ENCODE measurements around the gene TMEM200A.
"Not testable (repeated sequence)": the region's sequence is repeated elsewhere in the genome, so short reads cannot be mapped to it uniquely, and the experiment has no call there.

TMEM200A gene

DNA sequence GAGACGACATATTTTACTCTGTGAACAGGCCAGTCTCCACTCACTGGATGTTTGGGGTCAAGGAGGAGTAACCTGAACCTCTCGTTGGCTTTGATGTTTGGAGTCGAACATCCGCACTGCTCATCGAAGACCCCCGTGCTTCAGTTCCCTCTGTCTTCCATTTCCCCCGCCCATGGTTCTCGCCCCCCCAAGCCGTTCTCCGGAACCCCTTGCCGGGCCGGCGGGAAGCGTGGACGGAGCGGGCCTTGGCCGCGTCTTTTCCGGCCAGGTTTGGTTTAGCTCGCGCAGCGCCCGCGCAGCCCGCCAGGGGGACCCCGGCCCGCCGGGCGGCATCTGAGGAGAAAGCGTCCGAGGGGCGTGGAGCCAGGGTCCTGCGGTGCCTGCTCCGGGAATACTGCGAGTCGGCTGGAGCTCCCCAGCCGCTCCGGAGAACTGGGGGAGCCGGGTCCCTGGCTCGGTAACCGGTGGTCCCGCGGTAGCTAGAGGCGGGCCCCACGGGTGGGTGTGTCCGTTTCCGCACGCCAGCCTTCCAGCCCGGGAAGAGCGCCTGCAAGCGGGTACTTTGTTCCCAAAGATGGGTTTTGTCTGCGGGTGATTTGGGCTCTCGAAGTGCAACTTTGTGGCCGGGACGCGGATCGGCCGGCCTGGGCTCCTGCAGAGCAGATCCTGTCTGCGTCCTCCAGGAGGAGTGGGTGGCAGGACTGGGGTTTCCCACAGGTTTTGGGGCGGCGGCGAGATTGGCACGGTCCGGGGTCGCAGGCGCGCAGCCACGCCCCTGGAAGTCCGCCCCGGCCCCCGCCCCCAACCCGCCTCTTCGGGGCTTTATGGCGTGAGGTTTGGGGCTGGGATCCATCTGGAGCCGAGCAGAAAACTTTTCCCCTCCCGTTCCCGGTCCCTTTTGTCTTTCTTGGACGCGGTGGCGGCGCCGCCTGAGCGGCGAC, at the start of gene TMEM200A:
TSS of gene TMEM200A (plus strand) at position 852 of the 941 bp plus-strand sequence. CDS start 74,406 bp downstream, outside the sequence.
- DNase-seq (ENCODE audit: low read depth in 2 of 2) = peak in 1 of 2 donors; percentile 34

DNA sequence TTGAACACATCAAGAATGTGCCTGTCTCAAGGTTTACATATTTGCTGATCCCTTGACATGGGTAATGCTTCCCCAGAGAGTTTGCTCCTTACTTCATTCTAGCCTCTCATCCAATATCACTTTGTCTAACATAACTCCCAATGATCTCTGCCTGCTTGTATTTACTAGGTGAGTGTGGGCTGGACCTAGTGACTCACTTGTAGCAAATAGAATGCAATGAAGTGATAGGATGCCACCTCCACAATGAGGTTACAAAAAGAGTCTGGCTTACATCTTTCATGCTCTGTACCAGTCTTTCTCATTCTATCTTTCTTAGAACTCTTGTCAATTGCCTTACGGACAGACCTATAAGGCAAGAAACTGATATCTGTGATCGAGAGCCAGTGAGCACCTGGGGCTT, 44.9 kb upstream of the TMEM200A start:
- no peak for DNase-seq (ENCODE audit: low read depth in 2 of 2)

DNA sequence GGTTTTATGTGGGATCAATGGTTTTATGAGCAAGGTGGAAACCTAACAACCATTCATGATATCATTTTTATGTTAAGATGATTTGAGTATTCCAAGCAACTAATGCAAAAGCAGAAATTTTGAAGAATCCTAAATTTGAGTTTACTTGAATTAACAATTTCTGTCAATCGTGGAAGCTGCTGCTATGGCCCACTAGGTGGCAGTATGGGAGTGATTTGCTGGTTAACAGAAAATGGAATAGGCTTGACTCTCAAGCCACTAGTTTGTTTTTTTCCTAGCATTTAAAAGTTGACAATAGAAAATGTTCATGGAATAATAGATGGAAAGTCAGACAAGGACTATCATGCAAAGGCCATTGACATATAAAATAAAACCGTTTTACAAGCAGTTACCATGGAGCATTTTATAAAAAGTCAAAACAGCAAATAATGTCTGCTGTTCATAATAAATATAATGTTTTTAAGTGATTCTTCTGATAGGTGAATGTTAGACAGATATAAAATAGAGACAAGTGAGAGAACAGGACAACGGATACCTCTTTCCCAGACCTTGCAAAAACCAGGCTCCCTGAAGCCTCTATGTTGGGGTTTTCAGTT, 43.0 kb upstream of the TMEM200A start:
- DNase-seq (ENCODE audit: low read depth in 2 of 2) = peak; percentile 15 to 16

DNA sequence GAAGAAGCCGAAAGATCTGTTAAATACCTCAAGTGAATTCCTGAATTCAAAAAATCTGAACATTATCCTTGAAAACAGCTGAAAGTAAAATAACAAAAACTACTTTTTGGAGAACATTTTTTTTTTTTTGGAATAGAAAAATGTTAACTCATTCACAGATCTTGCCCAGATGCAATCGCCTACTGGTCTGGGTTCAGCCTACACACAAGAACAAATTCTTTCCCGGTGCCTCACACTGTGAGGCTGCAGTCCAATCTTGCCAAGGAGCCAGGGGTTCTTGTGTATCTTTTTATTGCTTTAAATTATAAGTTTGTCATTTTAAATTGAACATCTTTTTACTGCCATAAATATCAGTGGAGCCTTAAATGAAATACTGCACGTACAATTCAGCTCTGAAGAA, 41.2 kb upstream of the TMEM200A start:
- no peak for DNase-seq (ENCODE audit: low read depth in 2 of 2)

DNA sequence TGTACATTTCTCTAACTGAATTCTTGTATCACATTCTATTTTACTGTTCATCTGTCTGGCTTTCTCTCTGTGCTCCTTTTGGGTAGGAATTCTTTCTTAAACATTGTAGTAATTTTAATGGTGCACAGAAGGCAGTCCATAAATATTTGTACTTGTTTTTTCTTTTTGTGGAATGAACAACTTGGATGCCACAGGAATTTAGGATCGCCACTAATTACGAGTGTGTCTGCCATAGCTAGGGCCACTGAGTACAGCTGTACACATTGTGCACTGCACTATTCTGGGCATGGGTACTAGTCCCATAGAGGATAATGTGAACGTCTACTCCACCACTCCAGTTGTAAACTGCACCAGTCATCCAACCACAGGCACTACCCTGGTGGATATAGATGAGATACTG, 39.3 kb upstream of the TMEM200A start:
- no peak for DNase-seq (ENCODE audit: low read depth in 2 of 2)

DNA sequence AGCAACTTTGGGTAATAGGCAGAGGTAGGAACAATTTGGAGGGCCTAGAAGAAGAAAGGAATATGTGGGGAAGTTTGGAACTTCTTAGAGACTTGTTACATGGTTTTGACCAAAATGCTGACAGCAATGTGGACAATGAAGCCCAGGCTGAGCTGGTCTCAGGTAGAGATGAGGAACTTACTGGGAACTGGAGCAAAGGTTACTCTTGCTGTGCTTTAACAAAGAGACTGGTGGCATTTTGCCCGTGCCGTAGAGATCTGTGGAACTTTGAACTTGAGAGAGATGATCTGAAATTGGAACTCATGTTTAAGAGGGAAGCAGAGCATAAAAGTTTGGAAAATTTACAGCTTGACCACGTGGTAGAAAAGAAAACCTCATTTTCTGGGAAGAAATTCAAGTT, 28.3 kb upstream of the TMEM200A start:
- no peak for DNase-seq (ENCODE audit: low read depth in 2 of 2)

DNA sequence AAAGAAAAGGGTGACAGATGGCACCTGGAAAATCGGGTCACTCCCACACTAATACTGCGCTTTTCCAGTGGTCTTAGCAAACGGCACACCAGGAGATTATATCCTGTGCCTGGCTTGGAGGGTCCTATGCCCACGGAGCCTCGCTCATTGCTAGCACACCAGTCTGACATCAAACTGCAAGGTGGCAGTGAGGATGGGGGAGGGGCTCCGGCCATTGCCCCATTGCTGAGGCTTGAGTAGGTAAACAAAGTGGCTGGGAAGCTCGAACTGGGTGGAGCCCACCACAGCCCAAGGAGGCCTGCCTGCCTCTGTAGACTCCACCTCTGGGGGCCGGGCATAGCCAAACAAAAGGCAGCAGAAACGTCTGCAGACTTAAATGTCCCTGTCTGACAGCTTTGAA, 19.5 kb upstream of the TMEM200A start:
- not testable (repeated sequence) for DNase-seq (ENCODE audit: low read depth in 2 of 2)

DNA sequence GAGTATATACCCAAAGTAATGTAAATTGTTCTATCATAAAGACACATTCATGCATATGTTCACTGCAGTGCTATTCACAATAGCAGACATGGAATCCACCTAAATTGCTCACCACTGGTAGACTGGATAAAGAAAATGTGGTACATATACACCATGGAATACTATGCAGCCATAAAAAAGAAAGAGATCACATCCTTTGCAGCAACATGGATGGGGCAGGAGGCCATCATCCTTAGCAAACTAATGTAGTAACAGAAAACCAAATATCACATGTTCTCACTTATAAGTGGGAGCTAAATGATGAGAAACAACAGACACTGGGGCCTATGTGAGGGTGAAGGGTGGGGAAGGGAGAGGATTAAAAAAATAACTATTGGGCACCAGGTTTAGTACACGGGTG, 11.5 kb upstream of the TMEM200A start:
- DNase-seq (ENCODE audit: low read depth in 2 of 2) = no peak

DNA sequence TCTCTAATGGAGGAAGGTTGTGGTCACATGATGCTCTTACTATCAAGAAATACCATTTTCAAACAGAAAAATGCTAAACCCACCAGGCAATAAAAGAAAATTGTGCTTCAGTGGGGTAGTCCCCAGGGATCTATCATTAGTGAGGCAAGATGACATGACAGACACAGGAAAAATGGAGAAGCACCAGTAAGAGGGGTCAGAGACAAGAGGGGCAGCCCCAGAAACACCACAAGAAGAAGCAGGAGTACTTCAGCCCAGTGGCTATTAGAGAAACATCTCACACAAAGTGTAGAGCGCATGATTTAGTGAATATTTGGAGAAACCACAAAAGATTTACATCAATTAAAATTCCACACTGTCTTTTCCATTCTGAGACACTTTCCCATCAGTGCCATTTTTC, 10.2 kb upstream of the TMEM200A start:
- no peak for DNase-seq (ENCODE audit: low read depth in 2 of 2)

DNA sequence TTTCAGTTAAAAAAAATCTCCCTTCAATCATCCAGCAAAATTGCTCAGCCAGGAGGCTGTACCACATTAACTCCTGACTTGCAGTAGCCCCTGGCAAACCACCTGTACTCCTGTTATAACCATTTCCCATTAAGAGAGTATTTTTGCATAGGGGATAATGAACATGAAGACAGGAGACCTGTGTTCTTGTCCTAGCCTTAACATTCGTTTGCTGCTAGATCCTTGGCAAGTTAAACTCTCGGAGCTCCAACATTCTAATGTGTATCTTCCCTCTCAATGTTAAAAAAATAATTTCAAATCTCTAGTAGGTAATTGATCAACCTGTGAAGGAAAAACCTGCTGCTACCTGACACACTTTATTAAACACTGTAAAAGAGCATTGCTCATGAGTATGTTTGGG, 8.4 kb upstream of the TMEM200A start:
- DNase-seq (ENCODE audit: low read depth in 2 of 2) = no peak

DNA sequence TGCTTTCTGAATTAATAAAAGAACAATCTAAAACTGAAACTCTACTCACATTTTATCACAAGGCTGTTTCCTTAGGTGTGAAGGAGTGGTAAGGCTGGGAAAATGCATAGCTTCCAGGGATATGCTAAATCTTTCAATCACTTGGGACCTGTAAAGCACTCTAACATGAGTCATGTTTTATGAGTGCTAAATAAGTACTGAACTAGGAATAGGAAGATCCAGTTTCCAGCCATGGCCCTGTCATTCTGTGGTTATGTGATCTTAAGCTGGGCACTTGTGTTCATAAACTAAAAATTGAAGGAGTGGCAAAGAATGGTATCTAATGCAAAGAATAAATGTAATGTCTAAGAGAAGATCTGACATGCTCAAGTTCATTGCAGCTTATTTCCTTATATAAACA, 6.1 kb upstream of the TMEM200A start:
- no peak for DNase-seq (ENCODE audit: low read depth in 2 of 2)

DNA sequence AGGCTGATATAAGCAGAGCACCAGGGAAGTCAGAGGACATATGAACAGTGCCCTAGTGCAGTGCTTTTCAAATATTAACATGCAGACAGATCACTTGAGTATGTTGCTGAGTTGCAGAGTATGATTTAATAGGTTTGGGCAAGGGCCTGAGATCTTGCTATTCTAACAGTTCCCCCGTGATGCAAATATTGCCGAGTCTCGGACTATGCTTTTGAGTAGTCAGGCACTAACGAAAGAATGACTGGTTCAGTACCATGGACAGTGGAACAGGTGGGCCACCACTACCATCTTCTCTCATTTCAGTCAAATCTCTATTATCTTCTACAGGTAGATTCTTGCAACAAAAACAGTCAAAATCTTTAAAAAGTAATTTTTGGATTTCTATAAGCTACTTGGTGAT, 3.7 kb upstream of the TMEM200A start:
- DNase-seq (ENCODE audit: low read depth in 2 of 2) = no peak

DNA sequence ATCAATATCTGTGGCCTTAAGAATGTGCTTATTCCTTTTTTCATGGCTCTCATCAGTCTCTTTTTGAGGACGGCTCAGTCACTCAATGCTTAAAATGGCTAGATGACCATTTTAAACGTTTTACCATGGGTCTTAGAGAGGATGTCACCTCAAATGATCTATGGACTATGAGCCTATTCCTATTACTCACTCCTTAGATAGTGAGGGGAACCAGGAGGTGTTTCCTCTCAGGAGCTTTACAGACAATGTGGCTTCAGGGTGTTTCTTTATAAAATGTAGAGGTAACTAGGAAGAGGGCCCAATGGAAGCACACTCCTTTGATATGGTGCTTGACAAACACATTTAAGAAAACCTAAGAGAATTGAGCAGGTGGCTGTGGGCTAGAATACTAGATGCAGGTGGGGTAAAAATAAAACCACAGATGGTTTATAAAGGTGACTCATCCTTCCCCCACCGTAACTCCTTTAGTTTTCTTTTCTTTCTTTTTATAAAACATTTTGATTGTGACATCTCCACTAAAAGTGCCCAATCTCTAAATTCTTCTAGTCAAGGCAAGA, 1.5 kb upstream of the TMEM200A start:
- DNase-seq (ENCODE audit: low read depth in 2 of 2) = no peak

DNA sequence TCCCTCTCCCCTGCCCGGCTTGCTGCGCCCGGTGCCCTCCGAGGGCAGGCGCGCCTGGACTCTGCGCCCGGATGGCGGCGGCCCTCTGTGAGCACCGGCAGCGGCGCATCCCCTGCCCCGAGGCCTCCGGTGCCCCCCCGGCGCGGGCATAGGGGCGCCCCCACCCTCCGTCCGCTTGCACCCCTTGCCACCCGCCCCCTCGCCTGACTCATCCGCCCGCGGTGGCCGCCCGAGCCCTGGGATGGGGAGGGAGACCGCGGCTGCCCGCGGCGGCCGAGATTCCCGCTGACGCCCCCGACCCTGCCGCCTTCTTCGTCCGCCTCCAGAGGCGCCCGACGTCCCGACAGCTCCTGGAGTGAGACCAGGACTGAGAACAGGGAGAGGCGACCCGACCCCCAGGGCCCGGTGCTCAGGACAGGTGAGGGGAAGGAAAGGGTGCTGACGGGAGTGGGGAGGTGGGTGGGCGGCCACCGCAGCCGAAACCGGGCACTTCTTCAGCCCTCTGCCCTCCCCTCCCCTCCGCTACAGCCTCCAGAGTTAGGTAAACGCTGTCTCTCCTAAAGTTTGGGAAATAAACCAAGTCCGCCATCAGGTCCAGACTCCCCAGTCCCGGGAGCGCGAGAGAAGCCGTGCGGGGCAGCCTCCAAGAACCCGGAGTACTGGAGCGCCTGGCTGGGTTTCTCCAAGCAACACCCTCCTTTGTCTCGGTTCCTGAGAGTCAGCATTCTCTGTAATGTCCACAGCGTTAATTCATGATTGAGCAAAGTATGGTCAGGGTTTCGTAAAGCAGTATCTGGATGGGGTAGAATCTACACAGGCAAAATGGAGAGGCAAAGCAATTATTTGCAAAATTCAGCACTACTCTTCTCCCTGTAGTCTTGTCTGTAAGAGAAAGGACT, 539 bp downstream of the TMEM200A start:
- no peak for DNase-seq (ENCODE audit: low read depth in 2 of 2)

DNA sequence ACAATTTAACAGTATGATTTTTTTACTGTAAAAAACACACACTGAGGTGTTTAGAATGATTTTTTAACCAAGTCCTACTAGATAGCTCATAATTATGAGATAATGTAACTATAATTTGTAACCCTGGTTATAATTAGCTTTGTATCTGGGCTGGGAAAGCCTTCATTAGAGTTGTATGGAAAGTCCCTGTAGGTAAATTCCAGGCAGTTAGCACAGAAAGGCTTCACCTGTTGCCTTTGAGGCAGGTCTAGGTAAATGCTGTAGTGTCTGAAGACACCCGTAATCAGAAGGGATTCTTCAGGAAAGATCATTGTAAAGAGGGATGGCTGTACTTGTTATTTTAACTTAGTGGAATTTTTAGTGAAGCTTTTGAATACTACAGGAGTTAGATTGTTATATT, 1.9 kb downstream of the TMEM200A start:
- no peak for DNase-seq (ENCODE audit: low read depth in 2 of 2)

DNA sequence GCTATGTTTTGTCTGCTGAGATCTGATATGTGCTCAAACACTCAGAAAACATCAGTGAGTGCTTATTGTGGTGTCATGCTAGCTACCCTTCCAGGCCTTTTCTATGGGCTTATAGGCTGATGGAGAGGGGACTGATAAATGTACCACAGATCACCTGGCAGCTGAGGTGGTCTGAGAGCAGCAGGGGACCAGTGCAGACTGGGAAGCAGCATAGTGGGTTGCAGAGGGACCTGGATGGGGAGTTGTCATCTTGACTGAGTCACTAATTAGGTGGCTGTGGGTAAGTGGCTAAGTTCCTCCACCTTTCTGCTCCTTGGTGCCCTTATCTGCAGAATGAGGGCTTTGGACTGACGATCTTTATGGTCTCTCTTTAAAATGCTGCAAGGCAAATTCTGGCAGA, 2.8 kb downstream of the TMEM200A start:
- DNase-seq (ENCODE audit: low read depth in 2 of 2) = no peak

DNA sequence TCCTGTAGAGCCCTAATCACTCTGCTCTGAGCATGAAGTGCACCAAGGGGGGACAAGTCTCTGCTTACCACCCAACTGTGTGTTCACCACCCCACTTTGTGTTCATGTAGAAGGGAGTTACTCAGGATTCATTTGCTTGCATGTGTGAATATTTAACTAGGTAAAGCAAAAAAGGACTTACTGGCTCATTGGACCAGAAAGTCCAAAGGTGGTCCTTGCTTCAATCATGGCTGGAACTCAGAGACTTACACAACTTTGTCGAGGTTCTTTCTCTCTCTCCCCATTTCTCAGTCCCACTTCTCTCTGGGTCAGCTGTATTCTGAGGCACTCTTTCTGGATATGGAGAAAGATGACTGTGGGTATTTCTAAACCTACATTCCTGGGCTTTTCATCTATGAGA, 4.0 kb downstream of the TMEM200A start:
- DNase-seq (ENCODE audit: low read depth in 2 of 2) = no peak

DNA sequence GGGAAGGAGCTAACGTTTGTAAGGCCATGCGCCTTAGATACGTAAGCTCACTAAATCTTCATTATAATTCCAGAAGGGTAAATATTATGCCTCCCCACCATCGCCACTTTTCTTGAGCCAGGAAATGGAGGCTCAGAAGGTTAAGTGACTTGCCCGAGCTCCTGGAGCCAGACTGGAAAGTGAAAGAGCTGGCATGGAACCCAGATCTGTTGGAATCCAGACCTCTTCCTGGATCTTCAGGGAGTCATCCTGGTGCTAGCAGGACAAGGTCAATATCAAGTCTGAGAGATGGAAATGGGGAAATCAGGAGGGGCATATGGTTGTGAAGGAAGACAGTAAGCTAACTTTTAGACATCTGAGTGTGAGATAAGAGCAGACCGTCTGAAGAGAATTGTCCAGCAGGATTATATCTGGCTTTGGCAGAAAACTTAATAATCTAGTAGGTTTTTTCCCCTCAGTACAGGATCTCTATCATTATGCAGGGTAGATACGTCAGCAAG, 6.2 kb downstream of the TMEM200A start:
- no peak for DNase-seq (ENCODE audit: low read depth in 2 of 2)

DNA sequence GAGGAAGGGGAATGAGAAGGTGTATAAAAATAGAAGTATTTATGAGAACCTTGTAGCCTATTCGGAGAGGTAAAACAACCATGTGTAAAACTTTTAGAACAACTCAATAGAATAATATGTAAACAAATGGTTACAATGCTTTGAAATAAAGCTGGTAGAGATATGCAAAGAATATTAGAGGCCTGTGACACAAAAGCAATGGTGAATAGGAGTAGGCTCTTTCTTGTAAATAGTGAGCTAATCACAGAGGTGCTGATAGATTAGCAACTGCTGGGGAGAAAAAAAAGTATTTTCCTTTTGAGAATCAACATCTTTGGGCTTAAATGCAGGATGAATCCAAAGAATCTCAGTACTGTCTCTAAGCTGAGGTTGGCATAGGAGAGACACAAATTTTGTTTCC, 7.0 kb downstream of the TMEM200A start:
- DNase-seq (ENCODE audit: low read depth in 2 of 2) = no peak

DNA sequence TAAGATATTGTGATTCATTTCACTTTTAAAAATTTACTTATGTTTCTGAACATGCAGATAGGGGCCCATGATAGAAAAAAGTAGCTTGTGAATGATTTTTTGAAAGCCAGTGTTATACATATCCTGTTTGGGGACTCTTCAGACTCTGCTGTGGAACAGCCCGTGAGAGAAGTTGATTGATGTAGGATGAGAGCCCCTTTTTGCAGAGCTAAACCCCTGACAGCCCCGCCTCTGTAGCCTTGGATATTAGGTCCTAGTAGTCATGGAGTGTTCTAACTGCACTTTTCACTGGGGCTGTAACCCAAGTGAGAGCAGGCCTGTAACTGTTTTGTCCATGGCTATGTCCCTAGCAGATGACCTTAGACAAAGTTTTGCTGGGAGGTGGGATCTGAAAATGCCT, 8.2 kb downstream of the TMEM200A start:
- DNase-seq (ENCODE audit: low read depth in 2 of 2) = no peak

DNA sequence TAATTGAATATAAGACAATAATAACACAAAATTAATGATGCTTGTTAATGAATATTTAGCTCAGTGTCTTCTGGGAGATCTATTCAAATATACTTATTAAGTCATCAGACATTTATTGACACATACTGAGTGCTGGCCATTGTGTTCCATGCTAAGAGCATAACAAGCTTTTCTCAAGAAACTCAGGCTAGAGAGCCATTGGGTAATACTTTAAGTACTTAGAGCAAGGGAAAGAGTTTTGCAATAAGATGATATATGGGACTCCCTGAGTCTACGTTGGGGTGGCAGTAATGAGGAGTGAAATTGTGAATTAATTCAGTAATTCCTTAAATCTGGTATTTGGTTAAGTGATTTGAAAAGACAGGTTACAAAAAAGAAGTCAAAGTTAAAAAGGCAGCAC, 11.1 kb downstream of the TMEM200A start:
- no peak for DNase-seq (ENCODE audit: low read depth in 2 of 2)

DNA sequence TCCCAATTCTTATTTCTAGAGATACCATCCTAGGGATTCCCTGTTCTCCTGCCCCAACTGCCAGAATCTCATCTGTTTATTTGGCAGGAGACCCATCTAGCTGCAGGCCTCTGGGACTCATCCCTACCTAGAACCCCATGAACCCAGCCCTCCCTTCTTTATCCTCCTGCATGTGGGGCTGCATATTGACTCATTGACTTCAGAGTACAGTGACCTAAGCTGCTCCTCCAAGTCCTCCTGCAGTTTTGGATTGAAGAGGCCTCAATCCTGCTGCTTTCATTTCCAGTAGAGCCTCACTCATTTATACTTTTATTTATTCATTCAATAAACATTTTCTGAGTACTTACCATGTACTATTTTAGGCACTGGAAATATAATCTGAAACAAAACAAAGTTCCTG, 11.6 kb downstream of the TMEM200A start:
- DNase-seq (ENCODE audit: low read depth in 2 of 2) = no peak

All from stimulated activated CD4-positive, alpha-beta T cell treated with anti-CD3 and anti-CD28 coated beads, Interleukin-15, amount 100 ng/mL, for 48 hours (primary cell).